GM12878 (cell line): Measurements from ENCODE around the gene CLMP. TPM values are rescaled to one million over a fixed set of nuclear protein-coding genes. Genes with fewer than 3 reads are reported as not detected.

Experiments used
- ATAC-seq: fragments of 200-7000 bp; cut with Tn5 transposase; 3 replicates; pipeline ENCODE4 v1.9.1; 2020; ENCODE audit warnings: mild to moderate bottlenecking, moderate library complexity
- BruUV-seq: library from RNA; stranded (reverse); fragments of 400-500 nt; replicated peaks from 2 replicates; lab custom pipeline; 2021; lab: Mats Ljungman, UMichigan
- CTCF ChIA-PET: fragments of 300-600 bp; sonication (Branson Sonifier 250); formaldehyde crosslinking; extraction: SDS; loops from one replicate; lab custom pipeline; 2021; ENCODE audit warnings: inconsistent platforms; lab: Yijun Ruan, JAX
- POLR2A ChIA-PET: fragments of 350-600 bp; formaldehyde crosslinking; extraction: SDS; loops from one replicate; lab custom pipeline; 2021; ENCODE audit warnings: inconsistent platforms; lab: Charles Lee
- RAD21 ChIA-PET: fragments of 300-600 bp; sonication (Branson Sonifier 250); formaldehyde crosslinking; loops from one replicate; lab custom pipeline; 2023; ENCODE audit warnings: antibody characterized with exemption; ENCODE audit not compliant: unreplicated experiment; lab: Charles Lee
- SMC1A ChIA-PET: fragments of 300-600 bp; sonication (Branson Sonifier 250); formaldehyde crosslinking; loops from one replicate; lab custom pipeline; 2023; ENCODE audit not compliant: unreplicated experiment, uncharacterized antibody; lab: Charles Lee
- DNase-seq: peaks from one replicate; pipeline ENCODE4 v3.0.0-alpha.2; 2011; ENCODE audit warnings: low read depth, low spot score
- FAIRE-seq: peaks from 3 replicates; lab custom pipeline; 2011; peaks lifted over from hg19 to GRCh38; lab: Jason Lieb, UNC
- H2AFZ ChIP-seq: 2 replicates; pipeline ENCODE4 v1.6.0; 2011; ENCODE audit warnings: low read depth, low read length, control low read depth; ENCODE audit not compliant: control insufficient read depth
- H3K27ac ChIP-seq: 2 replicates; pipeline ENCODE4 v1.5.1; 2011; ENCODE audit warnings: control low read depth; ENCODE audit not compliant: control insufficient read depth, insufficient read depth
- H3K27me3 ChIP-seq, 2 experiments: replicated peaks in 1 of 2; 2 replicates each; pipeline versions ENCODE4 v1.6.0 to v1.6.1; 2011; ENCODE audit warnings: low read length in 1 of 2; ENCODE audit not compliant: control insufficient read depth in 2 of 2, insufficient read depth in 2 of 2
- H3K36me3 ChIP-seq, 2 experiments: 2 replicates each; pipeline ENCODE4 v1.5.1; 2011; ENCODE audit warnings: low read length in 1 of 2; ENCODE audit not compliant: control insufficient read depth in 2 of 2, insufficient read depth in 2 of 2
- H3K4me1 ChIP-seq: 2 replicates; pipeline ENCODE4 v1.6.1; 2011; ENCODE audit warnings: mild to moderate bottlenecking, low read length, moderate library complexity, mixed read lengths; ENCODE audit not compliant: control insufficient read depth, insufficient read depth
- H3K4me2 ChIP-seq: 2 replicates; pipeline ENCODE4 v1.6.0; 2011; ENCODE audit warnings: control low read depth; ENCODE audit not compliant: control insufficient read depth, insufficient read depth
- H3K4me3 ChIP-seq: fragments of 200-600 bp; sonication (generic); 2 replicates; pipeline ENCODE4 v1.5.1; 2016
- H3K79me2 ChIP-seq: 2 replicates; pipeline ENCODE4 v1.6.0; 2011; ENCODE audit warnings: low read length; ENCODE audit not compliant: control insufficient read depth, insufficient read depth
- H3K9ac ChIP-seq: 2 replicates; pipeline ENCODE4 v1.8.0; 2011; ENCODE audit warnings: low read length, control low read depth, mixed read lengths; ENCODE audit not compliant: control insufficient read depth, insufficient read depth
- H3K9me3 ChIP-seq: replicated peaks from 3 replicates; pipeline ENCODE4 v1.5.1; 2011; ENCODE audit warnings: mild to moderate bottlenecking, low read length; ENCODE audit not compliant: control insufficient read depth, insufficient read depth
- H4K20me1 ChIP-seq: 2 replicates; pipeline ENCODE4 v1.6.0; 2011; ENCODE audit not compliant: control insufficient read depth, insufficient read depth
- ATF7 ChIP-seq: fragments of 450-650 bp; IDR thresholded peaks from 2 replicates; pipeline ENCODE4 v1.6.1; 2016; ENCODE audit warnings: low read depth, mild to moderate bottlenecking
- BHLHE40 ChIP-seq, 2 experiments: fragments of 450-650 bp in 1 of 2; IDR thresholded peaks; 2 replicates each; pipeline ENCODE4 v1.6.1; 2011 to 2017; ENCODE audit warnings: low read depth in 2 of 2, borderline replicate concordance in 1 of 2, improper control_type of control experiment in 1 of 2, low read length in 1 of 2, mild to moderate bottlenecking in 1 of 2
- EED ChIP-seq: sonication (generic); IDR thresholded peaks from 2 replicates; pipeline ENCODE4 v1.6.1; 2016; ENCODE audit warnings: antibody characterized with exemption, low read depth
- EGR1 ChIP-seq, 2 experiments: IDR thresholded peaks; 1 replicate in 1 of 2; 2 replicates in 1 of 2; pipeline ENCODE4 v1.6.1; 2011 to 2012; ENCODE audit warnings: low read depth in 2 of 2, low read length in 2 of 2, borderline replicate concordance in 1 of 2, mild to moderate bottlenecking in 1 of 2, moderate library complexity in 1 of 2
- EZH2 ChIP-seq: IDR thresholded peaks from 2 replicates; pipeline ENCODE4 v1.6.1; 2012; ENCODE audit warnings: low read depth, mild to moderate bottlenecking, control low read depth, inconsistent platforms, low read length, borderline replicate concordance; ENCODE audit not compliant: control insufficient read depth
- MXI1 ChIP-seq: fragments of 150-350 bp; IDR thresholded peaks from 2 replicates; pipeline ENCODE4 v1.6.1; 2011; ENCODE audit warnings: low read depth, mild to moderate bottlenecking, inconsistent platforms, low read length, improper control_type of control experiment
- NBN ChIP-seq: fragments of 450-650 bp; IDR thresholded peaks from 2 replicates; pipeline ENCODE4 v1.6.1; 2016
- NFYB ChIP-seq: IDR thresholded peaks from 2 replicates; pipeline ENCODE4 v1.6.1; 2011; ENCODE audit warnings: low read depth, mild to moderate bottlenecking, low read length, improper control_type of control experiment, moderate library complexity; ENCODE audit not compliant: insufficient read depth
- PAX8 ChIP-seq: fragments of 450-650 bp; IDR thresholded peaks from 2 replicates; pipeline ENCODE4 v1.6.1; 2017; ENCODE audit warnings: mild to moderate bottlenecking, moderate library complexity
- PBX3 ChIP-seq: IDR thresholded peaks from 2 replicates; pipeline ENCODE4 v1.6.1; 2011; ENCODE audit warnings: mild to moderate bottlenecking, low read depth, low read length, moderate library complexity; ENCODE audit not compliant: insufficient replicate concordance
- PML ChIP-seq: IDR thresholded peaks from 2 replicates; pipeline ENCODE4 v1.6.1; 2012; ENCODE audit warnings: low read length, inconsistent platforms
- POLR2AphosphoS5 ChIP-seq: IDR thresholded peaks from 2 replicates; pipeline ENCODE4 v1.6.1; 2011; ENCODE audit warnings: mild to moderate bottlenecking, low read length, inconsistent platforms
- RAD51 ChIP-seq: fragments of 450-650 bp; IDR thresholded peaks from 2 replicates; pipeline ENCODE4 v1.6.1; 2016; ENCODE audit warnings: moderate library complexity, mild to moderate bottlenecking, inconsistent platforms
- RELB ChIP-seq: fragments of 450-650 bp; IDR thresholded peaks from 2 replicates; pipeline ENCODE4 v1.6.1; 2017; ENCODE audit warnings: low read depth, mild to moderate bottlenecking, moderate library complexity
- SP1 ChIP-seq: IDR thresholded peaks from one replicate; pipeline ENCODE4 v1.6.1; 2011; ENCODE audit warnings: low read depth, low read length
- SUZ12 ChIP-seq: fragments of 200-600 bp; sonication (generic); IDR thresholded peaks from one replicate; pipeline ENCODE4 v1.6.1; 2018; ENCODE audit warnings: antibody characterized with exemption, mild to moderate bottlenecking; ENCODE audit not compliant: unreplicated experiment
- TCF7 ChIP-seq: IDR thresholded peaks from 2 replicates; pipeline ENCODE4 v1.6.1; 2014; ENCODE audit warnings: antibody characterized with exemption, borderline replicate concordance
- YBX1 ChIP-seq: fragments of 450-650 bp; IDR thresholded peaks from 2 replicates; pipeline ENCODE4 v1.6.1; 2016; ENCODE audit warnings: antibody characterized with exemption
- ZBED1 ChIP-seq: IDR thresholded peaks from 2 replicates; pipeline ENCODE4 v1.6.1; 2016; ENCODE audit warnings: borderline replicate concordance
- WGBS: methylation state at CpG from one replicate; pipeline ENCODE4 v1.1.6; 2016; ENCODE audit warnings: low lambda C conversion rate; ENCODE audit not compliant: insufficient replicate concordance, insufficient coverage; ENCODE audit errors: missing lambda C conversion rate; 5-methylcytosine and 5-hydroxymethylcytosine counted together
- in situ Hi-C: fragments of 300-500 bp; cut with MboI; formaldehyde crosslinking; loops from 9 replicates; pipeline ENCODE4 v1.14.3; 2018; ENCODE audit warnings: mixed read lengths
- intact Hi-C: fragments of 100-400 bp; cut with micrococcal nuclease; formaldehyde crosslinking; loops from one replicate; pipeline ENCODE4 v1.14.2; 2022; ENCODE audit not compliant: unreplicated experiment
- polyA plus RNA-seq, 11 experiments: library from polyadenylated mRNA; depleted of rRNA in 4 of 11; unstranded in 6 of 11; stranded (reverse) in 5 of 11; fragments of >200 nt; fragmentation: Nextera tagmentation in 4 of 11; fragmentation: Illumina TruSeq in 1 of 11; extraction: Ambion mirVana in 4 of 11; extraction: Trizol in 1 of 11; gene quantifications; 1 replicate in 1 of 11; 2 replicates in 10 of 11; pipeline versions ENCODE4 v1.2.1 to v1.2.3, GENCODE V29; 2011 to 2016; ENCODE audit warnings: inconsistent platforms in 2 of 11, missing spikeins in 2 of 11, low read depth in 1 of 11
- total RNA-seq, 4 experiments: library from RNA; depleted of rRNA in 3 of 4; stranded (reverse); fragments of >200 nt in 3 of 4; fragmentation: Illumina TruSeq in 1 of 4; extraction: Trizol in 1 of 4; gene quantifications; 2 replicates each; pipeline versions ENCODE4 v1.2.1 to v1.2.3, GENCODE V29; 2013 to 2021
- TF ChIP-seq, protein P1 (sequence below): fragments of 150-350 bp; IDR thresholded peaks from 2 replicates; pipeline ENCODE4 v1.6.1; 2016; ENCODE audit warnings: low read depth, low read length

The CLMP gene
- total and polyA plus RNA-seq, 10 of the 15 experiments (the other 5 are each of a cell fraction or from before 2014, with no cell fraction given), result 0.01 to 0.71 (median 0.20) TPM; not detected in 4

DNA sequence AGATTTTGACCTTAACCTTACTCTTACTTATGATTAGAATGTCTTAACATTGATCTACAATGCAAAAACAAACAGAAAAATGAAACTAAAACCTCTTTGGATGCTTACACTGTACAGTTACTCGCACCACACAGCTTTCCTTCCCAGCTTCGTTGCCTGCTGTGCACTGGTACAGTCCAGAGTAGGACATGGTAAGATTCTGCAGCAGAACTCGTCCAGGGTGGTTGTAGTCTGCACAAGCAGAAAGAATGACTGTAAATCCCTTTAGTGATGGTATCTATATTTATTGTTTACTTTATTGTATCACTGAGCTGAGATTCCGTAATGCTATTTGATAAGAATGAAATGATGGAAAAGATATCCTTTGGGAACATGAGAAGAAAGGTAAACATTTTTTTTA is 112.1 kb downstream of the CLMP start:
- BruUV-seq, result no TSS peak
- in situ Hi-C loops (no loop called here), intact Hi-C loops (no loop called here)
- POLR2A ChIA-PET, result interaction anchor here (1.1 kb wide), 1 partner anchor 21 kb away, joined by 3 read pairs; the partner anchor contains the start of gene HSPA8
- WGBS, result 74% methylated on average over 4 of the region's 4 CpGs
- H3K27me3 ChIP-seq, result no peaks in the 10 kb centered on the region
- SMC1A ChIA-PET, result interaction anchor here (1.9 kb wide), 1 partner anchor 14 kb away, joined by 7 read pairs; no protein-coding TSS in a partner anchor
- RAD21 ChIA-PET, result interaction anchor here (0.5 kb wide), 1 partner anchor 230 kb away, joined by 4 read pairs; no protein-coding TSS in a partner anchor
- peaks cover 2% of the 10 kb centered on the region; the same call in 2 of the 3 replicates for H3K9me3 ChIP-seq
- CTCF ChIA-PET, result interaction anchor here (0.9 to 1.6 kb wide), 2 partner anchors 24 to 29 kb away, joined by 4 to 6 read pairs; no protein-coding TSS in a partner anchor
- TF ChIP-seq EGR1 (IDR thresholded peaks at IDR 0.05; ENCODE audit: borderline replicate concordance in 1 of 2, low read depth in 2 of 2, low read length in 2 of 2) (no peak), PAX8 (no peak), SP1 (no peak), PML (no peak), RELB (no peak), ATF7 (no peak), MXI1 (no peak), ZBED1 (no peak), YBX1 (no peak), RAD51 (no peak), NFYB (no peak), BHLHE40 (IDR thresholded peaks at IDR 0.05; ENCODE audit: borderline replicate concordance in 1 of 2, low read depth in 2 of 2, low read length in 1 of 2) (no peak), TCF7 (no peak), NBN (no peak), EZH2 (no peak), EED (no peak), POLR2AphosphoS5 (no peak), SUZ12 (no peak), PBX3 (no peak)
- TF ChIP-seq, protein P1, sequence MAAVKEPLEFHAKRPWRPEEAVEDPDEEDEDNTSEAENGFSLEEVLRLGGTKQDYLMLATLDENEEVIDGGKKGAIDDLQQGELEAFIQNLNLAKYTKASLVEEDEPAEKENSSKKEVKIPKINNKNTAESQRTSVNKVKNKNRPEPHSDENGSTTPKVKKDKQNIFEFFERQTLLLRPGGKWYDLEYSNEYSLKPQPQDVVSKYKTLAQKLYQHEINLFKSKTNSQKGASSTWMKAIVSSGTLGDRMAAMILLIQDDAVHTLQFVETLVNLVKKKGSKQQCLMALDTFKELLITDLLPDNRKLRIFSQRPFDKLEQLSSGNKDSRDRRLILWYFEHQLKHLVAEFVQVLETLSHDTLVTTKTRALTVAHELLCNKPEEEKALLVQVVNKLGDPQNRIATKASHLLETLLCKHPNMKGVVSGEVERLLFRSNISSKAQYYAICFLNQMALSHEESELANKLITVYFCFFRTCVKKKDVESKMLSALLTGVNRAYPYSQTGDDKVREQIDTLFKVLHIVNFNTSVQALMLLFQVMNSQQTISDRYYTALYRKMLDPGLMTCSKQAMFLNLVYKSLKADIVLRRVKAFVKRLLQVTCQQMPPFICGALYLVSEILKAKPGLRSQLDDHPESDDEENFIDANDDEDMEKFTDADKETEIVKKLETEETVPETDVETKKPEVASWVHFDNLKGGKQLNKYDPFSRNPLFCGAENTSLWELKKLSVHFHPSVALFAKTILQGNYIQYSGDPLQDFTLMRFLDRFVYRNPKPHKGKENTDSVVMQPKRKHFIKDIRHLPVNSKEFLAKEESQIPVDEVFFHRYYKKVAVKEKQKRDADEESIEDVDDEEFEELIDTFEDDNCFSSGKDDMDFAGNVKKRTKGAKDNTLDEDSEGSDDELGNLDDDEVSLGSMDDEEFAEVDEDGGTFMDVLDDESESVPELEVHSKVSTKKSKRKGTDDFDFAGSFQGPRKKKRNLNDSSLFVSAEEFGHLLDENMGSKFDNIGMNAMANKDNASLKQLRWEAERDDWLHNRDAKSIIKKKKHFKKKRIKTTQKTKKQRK, result no peak
- no peak overlapping the region for H3K9ac ChIP-seq
- DNase-seq, result no peak
- H3K27ac ChIP-seq, result no peak overlapping the region
- H4K20me1 ChIP-seq, result no peaks in the 10 kb centered on the region
- no peak overlapping the region for H3K4me2 ChIP-seq
- no peak for FAIRE-seq
- H3K4me3 ChIP-seq, result no peak overlapping the region
- ATAC-seq, result 0 out of 3 replicates have a peak, but pooled peaks have one; percentile 16
- no peaks in the 10 kb centered on the region for H3K36me3 ChIP-seq
- peaks cover 6% of the 10 kb centered on the region for H3K4me1 ChIP-seq
- no peak overlapping the region for H2AFZ ChIP-seq
- H3K79me2 ChIP-seq, result no peaks in the 10 kb centered on the region
